Heart right ventricle (tissue), 16 donors: Measurements from ENCODE around the gene PKP1. TPM values are rescaled to one million over a fixed set of nuclear protein-coding genes. Genes with fewer than 3 reads are reported as not detected.

Source experiments
- ATAC-seq, 8 donors: fragments of 200-7000 bp; cut with Tn5 transposase; one replicate each; pipeline ENCODE4 v1.9.1; 2020; ENCODE audit warnings: mild to moderate bottlenecking in 8 of 8, moderate library complexity in 8 of 8, moderate number of reproducible peaks in 1 of 8
- DNase-seq, 2 donors: peaks; one replicate each; pipeline ENCODE4 v3.0.0-alpha.2; 2020
- H3K27ac ChIP-seq, 10 donors: fragments of 200-600 bp; sonication (generic) in 2 of 10; one replicate each; pipeline versions ENCODE4 v1.5.0 to v1.8.0; 2020 to 2022; ENCODE audit warnings: mild to moderate bottlenecking in 3 of 10
- H3K27me3 ChIP-seq, 7 donors: fragments of 200-600 bp; one replicate each; pipeline ENCODE4 v1.8.0; 2021 to 2022; ENCODE audit warnings: mild to moderate bottlenecking in 2 of 7
- H3K36me3 ChIP-seq, 9 donors: fragments of 200-600 bp; sonication (generic) in 1 of 9; one replicate each; pipeline versions ENCODE4 v1.5.0 to v1.8.0; 2020 to 2022; ENCODE audit warnings: mild to moderate bottlenecking in 2 of 9
- H3K4me1 ChIP-seq, 9 donors: fragments of 200-600 bp; sonication (generic) in 1 of 9; one replicate each; pipeline versions ENCODE4 v1.5.0 to v1.8.0; 2020 to 2022; ENCODE audit warnings: mild to moderate bottlenecking in 4 of 9
- H3K4me3 ChIP-seq, 10 donors: fragments of 200-600 bp; sonication (generic) in 2 of 10; one replicate each; pipeline versions ENCODE4 v1.5.0 to v1.8.0; 2020 to 2022; ENCODE audit warnings: mild to moderate bottlenecking in 7 of 10, moderate library complexity in 2 of 10
- H3K9me3 ChIP-seq, 11 donors: fragments of 200-600 bp in 10 of 11; sonication (generic) in 2 of 11; one replicate each; pipeline versions ENCODE4 v1.5.0 to v1.8.0; 2013 to 2022; ENCODE audit warnings: mild to moderate bottlenecking in 2 of 11, control low read depth in 1 of 11, moderate library complexity in 1 of 11
- WGBS, 2 donors: extraction: QIAGEN DNeasy Blood & Tissue Kit; methylation state at CpG; one replicate each; pipeline ENCODE4 v1.1.7; 2013; ENCODE audit warnings: inconsistent platforms in 1 of 2; 5-methylcytosine and 5-hydroxymethylcytosine counted together
- intact Hi-C, 10 donors: fragments of 100-400 bp; cut with DNase I; formaldehyde crosslinking; loops; one replicate each; pipeline versions ENCODE4 v1.11.1 to v1.14.2; 2022
- polyA plus RNA-seq, 2 donors: library from polyadenylated mRNA; stranded (reverse); fragments of 200-250 nt; gene quantifications; one replicate each; pipeline ENCODE4 v1.2.3, GENCODE V29; 2013
- total RNA-seq, 10 donors: library from RNA; stranded (reverse); fragmentation: NEBNext Ultra II Directional in 3 of 10; extraction: Animal tissue kit (Norgen Biotek cat#: 25700) in 3 of 10; gene quantifications; one replicate each; pipeline versions ENCODE4 v1.2.1 to v1.2.4, GENCODE V29; 2021 to 2023
- TF ChIP-seq, protein P1 (sequence below), 9 donors: fragments of 200-600 bp; sonication (generic) in 2 of 9; IDR thresholded peaks; one replicate each; pipeline versions ENCODE4 v1.5.0 to v1.8.0; 2021 to 2022; ENCODE audit warnings: antibody characterized with exemption in 9 of 9, mild to moderate bottlenecking in 5 of 9, moderate library complexity in 1 of 9
- donor health status: Arrhythmogenic right ventricular cardiomyopathy.
- donor health status: ischemic (EF 13 %, LVEDD 7.1; RV severe dilation, severe dysfunction).
- donor health status: healthy with polysubstance abuse.
- donor health status: DM: no; HTN: yes; CAD: no.
- donor health status: DM: no; HTN: no; CAD: no.
- donor health status: ischemic (EF 25% LVEDD 6.9; RV normal size, moderate dysfunction).
- donor health status: ischemic (EF 25% LVEDD 5.7; RV mildly dilated, moderate dysfunction).
- donor health status: healthy.
- donor health status: DM: yes; HTN: yes; CAD: no.
- donor health status: Ischemic cardiomyopathy.
- donor health status: ischemic (EF 35%, LVEDD 5.7; RV mildly dilated, moderate dysfunction).
- donor health status: nonischemic (EF 11% LVEDD 7.7; RV severe dilation, severe dysfunction).
- donor health status: DM: yes; HTN: yes; CAD: no.
- donor health status: PGD.
- donor health status: ischemic (EF 29% LVEDD 5.4; RV normal size, mild dysfunction).
- donor health status: nonischemic (EF 23%, LVEDD 6.1; RV moderate dilation, normal function).

PKP1 gene
- total and polyA plus RNA-seq, 12 donors = 0.05 to 1.2 (median 0.33) TPM

GRCh38 chr1:201266276-201266675 is 17.0 kb upstream of the PKP1 start:
- no peak overlapping the region for H3K4me3 ChIP-seq
- intact Hi-C loops = no loop called here
- no peaks in the 10 kb centered on the region for H3K9me3 ChIP-seq
- no peaks in the 10 kb centered on the region for H3K36me3 ChIP-seq
- DNase-seq (no peak), ATAC-seq (no peak)
- peaks cover 0 to 5% (median 0%) of the 10 kb centered on the region in 9 donors for H3K4me1 ChIP-seq
- peaks cover 0 to 12% (median 8%) of the 10 kb centered on the region in 7 donors for H3K27me3 ChIP-seq
- no peak overlapping the region for H3K27ac ChIP-seq
- TF ChIP-seq, protein P1, sequence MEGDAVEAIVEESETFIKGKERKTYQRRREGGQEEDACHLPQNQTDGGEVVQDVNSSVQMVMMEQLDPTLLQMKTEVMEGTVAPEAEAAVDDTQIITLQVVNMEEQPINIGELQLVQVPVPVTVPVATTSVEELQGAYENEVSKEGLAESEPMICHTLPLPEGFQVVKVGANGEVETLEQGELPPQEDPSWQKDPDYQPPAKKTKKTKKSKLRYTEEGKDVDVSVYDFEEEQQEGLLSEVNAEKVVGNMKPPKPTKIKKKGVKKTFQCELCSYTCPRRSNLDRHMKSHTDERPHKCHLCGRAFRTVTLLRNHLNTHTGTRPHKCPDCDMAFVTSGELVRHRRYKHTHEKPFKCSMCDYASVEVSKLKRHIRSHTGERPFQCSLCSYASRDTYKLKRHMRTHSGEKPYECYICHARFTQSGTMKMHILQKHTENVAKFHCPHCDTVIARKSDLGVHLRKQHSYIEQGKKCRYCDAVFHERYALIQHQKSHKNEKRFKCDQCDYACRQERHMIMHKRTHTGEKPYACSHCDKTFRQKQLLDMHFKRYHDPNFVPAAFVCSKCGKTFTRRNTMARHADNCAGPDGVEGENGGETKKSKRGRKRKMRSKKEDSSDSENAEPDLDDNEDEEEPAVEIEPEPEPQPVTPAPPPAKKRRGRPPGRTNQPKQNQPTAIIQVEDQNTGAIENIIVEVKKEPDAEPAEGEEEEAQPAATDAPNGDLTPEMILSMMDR (IDR thresholded peaks at IDR 0.05) = no peak

- Histone ChIP-seq H3K36me3 (no peaks in the 10 kb centered on the region), H3K27me3 (peaks cover 0 to 9% (median 3%) of the 10 kb centered on the region in 7 donors), H3K4me3 (no peak overlapping the region), H3K27ac (no peak overlapping the region), H3K4me1 (peaks cover 0 to 5% (median 0%) of the 10 kb centered on the region in 9 donors), H3K9me3 (no peaks in the 10 kb centered on the region)
- TF ChIP-seq, protein P1 (IDR thresholded peaks at IDR 0.05) = no peak
- ATAC-seq (no peak), DNase-seq (no peak)
- intact Hi-C loops = no loop called here
- WGBS, 2 donors = 42 to 54% methylated on average over 3 of the region's 3 CpGs
These were observed 16.5 kb upstream of the PKP1 start for GRCh38 chr1:201266774-201267173.

DNA sequence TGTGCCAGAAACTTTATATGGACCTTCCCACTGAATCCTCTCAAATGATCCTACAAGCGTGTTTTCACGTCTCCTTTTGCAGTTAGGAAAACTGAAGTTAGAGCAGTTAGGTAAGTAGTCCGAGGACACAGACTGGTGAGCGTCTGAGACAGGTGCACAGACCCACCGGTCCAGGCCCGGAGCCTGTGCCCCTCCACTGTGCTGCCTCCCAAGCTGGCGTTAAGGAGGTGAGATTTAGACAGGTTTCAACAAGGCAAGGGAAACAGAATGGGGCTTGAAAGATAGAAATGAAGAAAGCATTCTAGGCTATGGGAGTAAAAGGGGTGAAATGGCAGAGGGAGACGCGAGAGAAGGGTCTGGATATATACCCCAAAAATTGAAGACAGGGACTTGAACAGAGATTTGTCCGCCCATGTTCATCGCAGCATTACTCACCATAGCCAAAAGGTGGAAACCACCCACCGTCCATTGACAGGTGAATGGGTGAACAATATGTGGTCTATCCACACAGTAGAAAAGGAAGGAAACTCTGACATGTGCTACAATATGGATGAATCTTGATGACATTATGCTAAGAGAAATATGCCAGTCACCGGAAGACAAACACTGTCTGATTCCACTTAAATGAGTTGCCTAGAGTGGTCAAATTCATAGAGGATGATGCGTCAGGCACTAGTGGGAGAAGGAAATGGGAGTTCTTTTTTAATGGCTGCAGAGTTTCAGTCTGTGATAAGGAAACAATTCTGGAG is 15.7 kb upstream of the PKP1 start:
- ATAC-seq (no peak), DNase-seq (no peak)
- H3K36me3 ChIP-seq = no peaks in the 10 kb centered on the region
- intact Hi-C loops = no loop called here
- TF ChIP-seq, protein P1 (IDR thresholded peaks at IDR 0.05) = no peak
- peaks cover 0 to 9% (median 0%) of the 10 kb centered on the region in 7 donors for H3K27me3 ChIP-seq
- no peak overlapping the region for H3K4me3 ChIP-seq
- H3K27ac ChIP-seq = no peak overlapping the region
- 85 to 90% methylated on average over 14 of the region's 14 CpGs for WGBS, 2 donors
- H3K9me3 ChIP-seq = no peaks in the 10 kb centered on the region
- H3K4me1 ChIP-seq = peaks cover 0 to 5% (median 0%) of the 10 kb centered on the region in 9 donors

GRCh38 chr1:201268604-201269151 is 14.6 kb upstream of the PKP1 start:
- no peak overlapping the region for H3K27ac ChIP-seq
- intact Hi-C loops = no loop called here
- H3K9me3 ChIP-seq = no peaks in the 10 kb centered on the region
- peaks cover 0 to 9% (median 0%) of the 10 kb centered on the region in 7 donors for H3K27me3 ChIP-seq
- 33 to 40% methylated on average over 12 of the region's 12 CpGs for WGBS, 2 donors
- TF ChIP-seq, protein P1 (IDR thresholded peaks at IDR 0.05) = no peak
- no peaks in the 10 kb centered on the region for H3K36me3 ChIP-seq
- H3K4me1 ChIP-seq = peaks cover 0 to 5% (median 0%) of the 10 kb centered on the region in 9 donors
- no peak overlapping the region for H3K4me3 ChIP-seq
- ATAC-seq (peak in 2 of 8 donors; percentile 39 to 73), DNase-seq (no peak)
